K562 (cell line): ENCODE data around the gene CKAP5. TPM values are rescaled to one million over a fixed set of nuclear protein-coding genes. Genes with fewer than 3 reads are reported as not detected.

Experiments
- ATAC-seq: fragments of 200-7000 bp; cut with Tn5 transposase; 3 replicates; pipeline ENCODE4 v1.9.1; 2020; ENCODE audit warnings: moderate library complexity
- BruUV-seq: library from RNA; stranded (reverse); fragments of 400-500 nt; replicated peaks from 2 replicates; lab custom pipeline; 2021; lab: Mats Ljungman, UMichigan
- CTCF ChIA-PET: fragments of 300-600 bp; formaldehyde crosslinking; extraction: SDS; loops from one replicate; lab custom pipeline; 2021; ENCODE audit warnings: low intra/inter-chr PET ratio; lab: Yijun Ruan, JAX
- POLR2A ChIA-PET: fragments of 300-600, 350-650 bp; sonication (Branson Sonifier 250); formaldehyde crosslinking; extraction: SDS; loops from one replicate; lab custom pipeline; 2021; ENCODE audit warnings: antibody characterized with exemption, inconsistent platforms; lab: Yijun Ruan, JAX
- DNase-seq, 4 experiments: peaks; one replicate each; pipeline versions ENCODE4 v3.0.0 to v3.0.0-alpha.2; 2011 to 2018; ENCODE audit warnings: low spot score in 3 of 4, mixed read lengths in 3 of 4; ENCODE audit errors: extremely low read depth in 1 of 4
- FAIRE-seq: peaks from 2 replicates; lab custom pipeline; 2011; peaks lifted over from hg19 to GRCh38; lab: Jason Lieb, UNC
- H2AFZ ChIP-seq: 2 replicates; pipeline ENCODE4 v1.6.0; 2011; ENCODE audit warnings: low read depth, low read length, control low read depth, inconsistent platforms
- H3K27ac ChIP-seq: fragments of 200-600 bp; 3 replicates; pipeline ENCODE4 v1.8.0; 2011; ENCODE audit warnings: low read depth, mild to moderate bottlenecking, control low read depth, inconsistent platforms, low read length, moderate library complexity, mixed read lengths; ENCODE audit errors: extremely low read depth
- H3K27me3 ChIP-seq, 2 experiments: fragments of 300-600 bp in 1 of 2; 2 replicates in 1 of 2; 3 replicates in 1 of 2; pipeline versions ENCODE4 v1.6.0 to v1.8.0; 2011; ENCODE audit warnings: inconsistent platforms in 2 of 2, low read length in 2 of 2, mild to moderate bottlenecking in 1 of 2, mixed read lengths in 1 of 2, moderate library complexity in 1 of 2; ENCODE audit not compliant: control insufficient read depth in 2 of 2, insufficient read depth in 2 of 2
- H3K36me3 ChIP-seq: fragments of 300-600 bp; 3 replicates; pipeline ENCODE4 v1.8.0; 2011; ENCODE audit warnings: mild to moderate bottlenecking, low read length, inconsistent platforms; ENCODE audit not compliant: control insufficient read depth, insufficient read depth
- H3K4me1 ChIP-seq, 2 experiments: fragments of 200-600 bp in 1 of 2; replicated peaks in 1 of 2; 2 replicates in 1 of 2; 3 replicates in 1 of 2; pipeline versions ENCODE4 v1.5.1 to v1.8.0; 2011; ENCODE audit warnings: inconsistent platforms in 2 of 2, low read length in 2 of 2, mild to moderate bottlenecking in 1 of 2, mixed read lengths in 1 of 2, moderate library complexity in 1 of 2; ENCODE audit not compliant: control insufficient read depth in 2 of 2, insufficient read depth in 2 of 2
- H3K4me2 ChIP-seq: 2 replicates; pipeline ENCODE4 v1.6.1; 2011; ENCODE audit warnings: low read length, control low read depth, inconsistent platforms, mixed read lengths; ENCODE audit not compliant: insufficient read depth
- H3K4me3 ChIP-seq: fragments of 200-600 bp; sonication (generic), shearing (Covaris generic); 2 replicates; pipeline ENCODE4 v1.5.1; 2016; ENCODE audit warnings: control low read depth, inconsistent platforms
- H3K79me2 ChIP-seq: fragments of 200-600 bp; 3 replicates; pipeline ENCODE4 v1.8.0; 2011; ENCODE audit warnings: low read length, inconsistent platforms; ENCODE audit not compliant: control insufficient read depth, insufficient read depth
- H3K9ac ChIP-seq, 2 experiments: 2 replicates each; pipeline versions ENCODE4 v1.6.0 to v1.6.1; 2011; ENCODE audit warnings: low read depth in 2 of 2, low read length in 2 of 2, control low read depth in 1 of 2, inconsistent platforms in 1 of 2, mild to moderate bottlenecking in 1 of 2, mixed read lengths in 1 of 2; ENCODE audit not compliant: insufficient read depth in 1 of 2
- H3K9me1 ChIP-seq: one replicate; pipeline ENCODE4 v1.6.0; 2011; ENCODE audit warnings: inconsistent platforms, mild to moderate bottlenecking, low read length, moderate library complexity; ENCODE audit not compliant: control insufficient read depth, insufficient read depth
- H3K9me3 ChIP-seq: replicated peaks from 2 replicates; pipeline ENCODE4 v1.5.1; 2011; ENCODE audit warnings: low read depth, low read length, inconsistent platforms; ENCODE audit not compliant: control insufficient read depth, insufficient read depth
- H4K20me1 ChIP-seq: replicated peaks from 2 replicates; pipeline ENCODE4 v1.6.1; 2011; ENCODE audit warnings: low read length, inconsistent platforms, mixed read lengths; ENCODE audit not compliant: control insufficient read depth, insufficient read depth
- CBFA2T3 ChIP-seq: fragments of 450-650 bp; IDR thresholded peaks from 2 replicates; pipeline ENCODE4 v1.6.1; 2017
- CC2D1A ChIP-seq: fragments of 450-650 bp; IDR thresholded peaks from 2 replicates; pipeline ENCODE4 v1.6.1; 2017; ENCODE audit warnings: mild to moderate bottlenecking
- FIP1L1 ChIP-seq: fragments of 200-400 bp; formaldehyde crosslinking; IDR thresholded peaks from 2 replicates; pipeline ENCODE4 v1.6.1; 2018; ENCODE audit warnings: mild to moderate bottlenecking, low read depth, low read length; ENCODE audit not compliant: poor library complexity, severe bottlenecking
- IFI16 ChIP-seq: fragments of 250-450 bp; sonication (Bioruptor Pico); IDR thresholded peaks from 2 replicates; pipeline ENCODE4 v2.1.2; 2022; ENCODE audit warnings: mild to moderate bottlenecking, inconsistent platforms
- NFE2L1 ChIP-seq: fragments of 450-650 bp; IDR thresholded peaks from 2 replicates; pipeline ENCODE4 v1.6.1; 2016; ENCODE audit warnings: missing genetic modification characterization, low read depth, mild to moderate bottlenecking, missing compliant biosample characterization, moderate library complexity, borderline replicate concordance
- ZNF766 ChIP-seq: fragments of 200-800 bp; sonication (Bioruptor generic); conservative IDR thresholded peaks from 2 replicates; pipeline ENCODE4 v1.6.1; 2016; ENCODE audit warnings: missing genetic modification characterization, missing compliant biosample characterization
- WGBS: fragments of 100-300 bp; shearing (Covaris generic); methylation state at CpG from one replicate; pipeline ENCODE4 v1.1.6; 2016; ENCODE audit warnings: low coverage, mixed read lengths; ENCODE audit not compliant: insufficient coverage; ENCODE audit errors: missing lambda C conversion rate; 5-methylcytosine and 5-hydroxymethylcytosine counted together
- in situ Hi-C: fragments of 300-500 bp; cut with MboI; formaldehyde crosslinking; loops from 4 replicates; pipeline ENCODE4 v1.15.0; 2018; ENCODE audit warnings: inconsistent platforms, mixed read lengths
- intact Hi-C: fragments of 100-400 bp; cut with micrococcal nuclease; formaldehyde crosslinking; loops from 2 replicates; pipeline ENCODE4 v1.14.2; 2022
- polyA plus RNA-seq, 8 experiments: library from polyadenylated mRNA; depleted of rRNA in 4 of 8; stranded (reverse) in 5 of 8; unstranded in 3 of 8; fragments of >200 nt; fragmentation: Nextera tagmentation in 2 of 8; fragmentation: Illumina TruSeq in 1 of 8; extraction: Ambion mirVana in 2 of 8; extraction: Trizol in 1 of 8; gene quantifications; 2 replicates each; pipeline versions ENCODE4 v1.2.1 to v1.2.3, GENCODE V29; 2011 to 2014; ENCODE audit warnings: inconsistent platforms in 1 of 8, missing spikeins in 1 of 8
- total RNA-seq, 7 experiments: library from RNA; depleted of rRNA in 6 of 7; stranded (reverse); fragments of >200 nt in 6 of 7; fragmentation: Illumina TruSeq in 2 of 7; extraction: Trizol in 2 of 7; gene quantifications; 2 replicates each; pipeline versions ENCODE4 v1.2.1 to v1.2.3, GENCODE V29; 2011 to 2021; ENCODE audit warnings: low replicate concordance in 1 of 7
- TF ChIP-seq, protein P1 (sequence below): fragments of 450-650 bp; IDR thresholded peaks from 2 replicates; pipeline ENCODE4 v1.6.1; 2016; ENCODE audit warnings: mild to moderate bottlenecking, moderate library complexity

The CKAP5 gene
- total and polyA plus RNA-seq, 9 of the 15 experiments (the other 6 are each of a cell fraction or from before 2014, with no cell fraction given), result 60.1 to 239 (median 139) TPM

- no peak for TF ChIP-seq CC2D1A
- no peak for TF ChIP-seq CBFA2T3
- no peak for TF ChIP-seq IFI16 (CRISPR knock-in tag)
- TF ChIP-seq ZNF766 (CRISPR knock-in tag), result no peak
- TF ChIP-seq NFE2L1 (tag), result no peak
- no peak for TF ChIP-seq FIP1L1
- TF ChIP-seq, protein P1, sequence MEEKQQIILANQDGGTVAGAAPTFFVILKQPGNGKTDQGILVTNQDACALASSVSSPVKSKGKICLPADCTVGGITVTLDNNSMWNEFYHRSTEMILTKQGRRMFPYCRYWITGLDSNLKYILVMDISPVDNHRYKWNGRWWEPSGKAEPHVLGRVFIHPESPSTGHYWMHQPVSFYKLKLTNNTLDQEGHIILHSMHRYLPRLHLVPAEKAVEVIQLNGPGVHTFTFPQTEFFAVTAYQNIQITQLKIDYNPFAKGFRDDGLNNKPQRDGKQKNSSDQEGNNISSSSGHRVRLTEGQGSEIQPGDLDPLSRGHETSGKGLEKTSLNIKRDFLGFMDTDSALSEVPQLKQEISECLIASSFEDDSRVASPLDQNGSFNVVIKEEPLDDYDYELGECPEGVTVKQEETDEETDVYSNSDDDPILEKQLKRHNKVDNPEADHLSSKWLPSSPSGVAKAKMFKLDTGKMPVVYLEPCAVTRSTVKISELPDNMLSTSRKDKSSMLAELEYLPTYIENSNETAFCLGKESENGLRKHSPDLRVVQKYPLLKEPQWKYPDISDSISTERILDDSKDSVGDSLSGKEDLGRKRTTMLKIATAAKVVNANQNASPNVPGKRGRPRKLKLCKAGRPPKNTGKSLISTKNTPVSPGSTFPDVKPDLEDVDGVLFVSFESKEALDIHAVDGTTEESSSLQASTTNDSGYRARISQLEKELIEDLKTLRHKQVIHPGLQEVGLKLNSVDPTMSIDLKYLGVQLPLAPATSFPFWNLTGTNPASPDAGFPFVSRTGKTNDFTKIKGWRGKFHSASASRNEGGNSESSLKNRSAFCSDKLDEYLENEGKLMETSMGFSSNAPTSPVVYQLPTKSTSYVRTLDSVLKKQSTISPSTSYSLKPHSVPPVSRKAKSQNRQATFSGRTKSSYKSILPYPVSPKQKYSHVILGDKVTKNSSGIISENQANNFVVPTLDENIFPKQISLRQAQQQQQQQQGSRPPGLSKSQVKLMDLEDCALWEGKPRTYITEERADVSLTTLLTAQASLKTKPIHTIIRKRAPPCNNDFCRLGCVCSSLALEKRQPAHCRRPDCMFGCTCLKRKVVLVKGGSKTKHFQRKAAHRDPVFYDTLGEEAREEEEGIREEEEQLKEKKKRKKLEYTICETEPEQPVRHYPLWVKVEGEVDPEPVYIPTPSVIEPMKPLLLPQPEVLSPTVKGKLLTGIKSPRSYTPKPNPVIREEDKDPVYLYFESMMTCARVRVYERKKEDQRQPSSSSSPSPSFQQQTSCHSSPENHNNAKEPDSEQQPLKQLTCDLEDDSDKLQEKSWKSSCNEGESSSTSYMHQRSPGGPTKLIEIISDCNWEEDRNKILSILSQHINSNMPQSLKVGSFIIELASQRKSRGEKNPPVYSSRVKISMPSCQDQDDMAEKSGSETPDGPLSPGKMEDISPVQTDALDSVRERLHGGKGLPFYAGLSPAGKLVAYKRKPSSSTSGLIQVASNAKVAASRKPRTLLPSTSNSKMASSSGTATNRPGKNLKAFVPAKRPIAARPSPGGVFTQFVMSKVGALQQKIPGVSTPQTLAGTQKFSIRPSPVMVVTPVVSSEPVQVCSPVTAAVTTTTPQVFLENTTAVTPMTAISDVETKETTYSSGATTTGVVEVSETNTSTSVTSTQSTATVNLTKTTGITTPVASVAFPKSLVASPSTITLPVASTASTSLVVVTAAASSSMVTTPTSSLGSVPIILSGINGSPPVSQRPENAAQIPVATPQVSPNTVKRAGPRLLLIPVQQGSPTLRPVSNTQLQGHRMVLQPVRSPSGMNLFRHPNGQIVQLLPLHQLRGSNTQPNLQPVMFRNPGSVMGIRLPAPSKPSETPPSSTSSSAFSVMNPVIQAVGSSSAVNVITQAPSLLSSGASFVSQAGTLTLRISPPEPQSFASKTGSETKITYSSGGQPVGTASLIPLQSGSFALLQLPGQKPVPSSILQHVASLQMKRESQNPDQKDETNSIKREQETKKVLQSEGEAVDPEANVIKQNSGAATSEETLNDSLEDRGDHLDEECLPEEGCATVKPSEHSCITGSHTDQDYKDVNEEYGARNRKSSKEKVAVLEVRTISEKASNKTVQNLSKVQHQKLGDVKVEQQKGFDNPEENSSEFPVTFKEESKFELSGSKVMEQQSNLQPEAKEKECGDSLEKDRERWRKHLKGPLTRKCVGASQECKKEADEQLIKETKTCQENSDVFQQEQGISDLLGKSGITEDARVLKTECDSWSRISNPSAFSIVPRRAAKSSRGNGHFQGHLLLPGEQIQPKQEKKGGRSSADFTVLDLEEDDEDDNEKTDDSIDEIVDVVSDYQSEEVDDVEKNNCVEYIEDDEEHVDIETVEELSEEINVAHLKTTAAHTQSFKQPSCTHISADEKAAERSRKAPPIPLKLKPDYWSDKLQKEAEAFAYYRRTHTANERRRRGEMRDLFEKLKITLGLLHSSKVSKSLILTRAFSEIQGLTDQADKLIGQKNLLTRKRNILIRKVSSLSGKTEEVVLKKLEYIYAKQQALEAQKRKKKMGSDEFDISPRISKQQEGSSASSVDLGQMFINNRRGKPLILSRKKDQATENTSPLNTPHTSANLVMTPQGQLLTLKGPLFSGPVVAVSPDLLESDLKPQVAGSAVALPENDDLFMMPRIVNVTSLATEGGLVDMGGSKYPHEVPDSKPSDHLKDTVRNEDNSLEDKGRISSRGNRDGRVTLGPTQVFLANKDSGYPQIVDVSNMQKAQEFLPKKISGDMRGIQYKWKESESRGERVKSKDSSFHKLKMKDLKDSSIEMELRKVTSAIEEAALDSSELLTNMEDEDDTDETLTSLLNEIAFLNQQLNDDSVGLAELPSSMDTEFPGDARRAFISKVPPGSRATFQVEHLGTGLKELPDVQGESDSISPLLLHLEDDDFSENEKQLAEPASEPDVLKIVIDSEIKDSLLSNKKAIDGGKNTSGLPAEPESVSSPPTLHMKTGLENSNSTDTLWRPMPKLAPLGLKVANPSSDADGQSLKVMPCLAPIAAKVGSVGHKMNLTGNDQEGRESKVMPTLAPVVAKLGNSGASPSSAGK, result no peak
- Histone ChIP-seq H3K4me2 (no peak overlapping the region), H3K27me3 (peaks cover 0 to 3% of the 10 kb centered on the region in 2 experiments; a peak in 1 of 5 replicates), H3K9me1 (no peaks in the 10 kb centered on the region), H3K4me1 (peaks cover under 1 to 24% of the 10 kb centered on the region in 2 experiments; a peak in 2 of 5 replicates), H4K20me1 (no peaks in the 10 kb centered on the region), H3K79me2 (no peaks in the 10 kb centered on the region), H2AFZ (no peak overlapping the region), H3K4me3 (no peak overlapping the region), H3K9ac (no peak overlapping the region), H3K27ac (no peak overlapping the region), H3K36me3 (no peaks in the 10 kb centered on the region), H3K9me3 (peaks cover 4% of the 10 kb centered on the region; the same call in 1 of the 2 replicates)
- no peak for ATAC-seq
- no TSS peak for BruUV-seq
- intact Hi-C loops (no loop called here), in situ Hi-C loops (no loop called here)
- ChIA-PET POLR2A (interaction anchor here (0.9 kb wide), 1 partner anchor 11 kb away, joined by 3 read pairs; no protein-coding TSS in a partner anchor), CTCF (interaction anchor here (0.6 kb wide), 1 partner anchor 175 kb away, joined by 3 read pairs; no protein-coding TSS in a partner anchor)
- WGBS, result 74% methylated on average over 7 of the region's 8 CpGs
- no peak for FAIRE-seq
- DNase-seq, result no peak
Observed at GRCh38 chr11:46723359-46723680, 122.8 kb downstream of the CKAP5 start.
